Natural killer cell (primary cell): ENCODE measurements around the gene LIN7B. TPM values are rescaled to one million over a fixed set of nuclear protein-coding genes. Genes with fewer than 3 reads are reported as not detected.
A peak's percentile ranks its signal among the peaks of the same experiment; 100 is the strongest.

ENCODE experiments used
- ATAC-seq, 3 donors: fragments of 150-1000 bp in 2 of 3; fragments of 200-7000 bp in 1 of 3; cut with Tn5 transposase; 1 replicate in 1 of 3; 2 replicates in 2 of 3; pipeline ENCODE4 v1.10.0; 2021; ENCODE audit warnings: mild to moderate bottlenecking in 2 of 3, moderate library complexity in 2 of 3
- DNase-seq, 2 donors: peaks; one replicate each; pipeline versions ENCODE4 v3.0.0 to v3.0.0-alpha.2; 2013 to 2021; ENCODE audit warnings: mixed read lengths in 1 of 2
- H3K27ac ChIP-seq: one replicate; pipeline ENCODE4 v1.5.1; 2013; ENCODE audit warnings: mild to moderate bottlenecking, low read length
- H3K27me3 ChIP-seq: one replicate; pipeline ENCODE4 v1.6.1; 2013; ENCODE audit warnings: low read length; ENCODE audit not compliant: control insufficient read depth, insufficient read depth
- H3K36me3 ChIP-seq: one replicate; pipeline ENCODE4 v1.6.1; 2013; ENCODE audit warnings: low read length; ENCODE audit not compliant: control insufficient read depth, insufficient read depth
- H3K4me1 ChIP-seq: one replicate; pipeline ENCODE4 v1.6.1; 2013; ENCODE audit warnings: low read length; ENCODE audit not compliant: control insufficient read depth, insufficient read depth
- H3K4me3 ChIP-seq: one replicate; pipeline ENCODE4 v1.5.1; 2013; ENCODE audit warnings: low read length
- H3K9me3 ChIP-seq: one replicate; pipeline ENCODE4 v1.6.1; 2013; ENCODE audit warnings: low read length; ENCODE audit not compliant: control insufficient read depth, insufficient read depth
- H3K27ac Mint-ChIP-seq, 2 donors: one replicate each; pipeline ENCODE4 v1.8.0; 2022; ENCODE audit warnings: mild to moderate bottlenecking in 2 of 2, mixed read lengths in 2 of 2, moderate library complexity in 1 of 2
- H3K27me3 Mint-ChIP-seq, 2 donors: one replicate each; pipeline ENCODE4 v1.8.0; 2022; ENCODE audit warnings: low read depth in 2 of 2, mixed read lengths in 2 of 2
- H3K36me3 Mint-ChIP-seq: one replicate; pipeline ENCODE4 v1.8.0; 2022; ENCODE audit warnings: mixed read lengths
- H3K4me1 Mint-ChIP-seq, 2 donors: one replicate each; pipeline ENCODE4 v1.8.0; 2022; ENCODE audit warnings: mixed read lengths in 2 of 2
- H3K4me3 Mint-ChIP-seq: one replicate; pipeline ENCODE4 v1.8.0; 2022; ENCODE audit warnings: mild to moderate bottlenecking, moderate library complexity, mixed read lengths
- H3K9me3 Mint-ChIP-seq, 2 donors: one replicate each; pipeline ENCODE4 v1.8.0; 2022; ENCODE audit warnings: mixed read lengths in 2 of 2
- WGBS: methylation state at CpG from one replicate; pipeline ENCODE4 v1.1.7; 2013; ENCODE audit warnings: missing lambda C conversion rate; ENCODE audit not compliant: insufficient coverage; 5-methylcytosine and 5-hydroxymethylcytosine counted together
- intact Hi-C: fragments of 100-400 bp; cut with micrococcal nuclease; formaldehyde crosslinking; loops from one replicate; pipeline ENCODE4 v1.14.2; 2022
- total RNA-seq, 4 donors: library from RNA; stranded (reverse); fragments of 120-200 nt in 1 of 4; gene quantifications; one replicate each; pipeline versions ENCODE4 v1.2.3 to v1.2.4, GENCODE V29; 2013 to 2022
- TF ChIP-seq, protein P1 (sequence below): fragments of 200-600 bp; IDR thresholded peaks from one replicate; pipeline ENCODE4 v1.8.0; 2022; ENCODE audit warnings: antibody characterized with exemption

LIN7B gene
- total RNA-seq, 3 donors from 2014 or later (not counting 1 experiment from before 2014, with no cell fraction given) = 6.2 to 8.8 (median 6.5) TPM

DNA sequence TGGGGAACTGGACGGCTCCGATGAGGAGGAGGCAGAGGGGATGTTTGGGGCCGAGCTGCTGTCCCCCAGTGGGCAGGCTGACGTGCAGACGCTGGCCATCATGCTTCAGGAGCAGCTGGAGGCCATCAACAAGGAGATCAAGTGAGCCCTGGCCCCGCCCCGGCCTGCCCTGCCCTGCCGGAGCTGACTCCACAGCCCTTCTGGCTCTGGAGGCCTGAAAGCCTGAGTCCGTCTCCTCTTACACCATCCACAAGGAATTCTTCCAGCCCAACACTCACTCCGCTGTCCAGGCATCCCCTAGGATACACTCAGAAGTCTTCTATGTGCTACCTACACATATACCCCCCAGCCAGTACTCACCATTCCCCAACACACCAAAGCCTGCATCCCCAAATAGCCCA, 22.6 kb downstream of the LIN7B start:
- Mint-ChIP-seq H3K27ac (no peak overlapping the region), H3K36me3 (no peaks in the 10 kb centered on the region), H3K4me1 (peaks cover 11 to 18% of the 10 kb centered on the region in 2 donors), H3K27me3 (peaks cover 0 to 15% of the 10 kb centered on the region in 2 donors), H3K9me3 (no peaks in the 10 kb centered on the region), H3K4me3 (no peak overlapping the region)
- Histone ChIP-seq H3K27ac (no peak overlapping the region), H3K27me3 (peaks cover 2% of the 10 kb centered on the region), H3K9me3 (no peaks in the 10 kb centered on the region), H3K4me1 (peaks cover 16% of the 10 kb centered on the region), H3K36me3 (no peaks in the 10 kb centered on the region), H3K4me3 (no peak overlapping the region)
- intact Hi-C loops = no loop called here
- ATAC-seq = no peak
- DNase-seq = no peak
- TF ChIP-seq, protein P1, sequence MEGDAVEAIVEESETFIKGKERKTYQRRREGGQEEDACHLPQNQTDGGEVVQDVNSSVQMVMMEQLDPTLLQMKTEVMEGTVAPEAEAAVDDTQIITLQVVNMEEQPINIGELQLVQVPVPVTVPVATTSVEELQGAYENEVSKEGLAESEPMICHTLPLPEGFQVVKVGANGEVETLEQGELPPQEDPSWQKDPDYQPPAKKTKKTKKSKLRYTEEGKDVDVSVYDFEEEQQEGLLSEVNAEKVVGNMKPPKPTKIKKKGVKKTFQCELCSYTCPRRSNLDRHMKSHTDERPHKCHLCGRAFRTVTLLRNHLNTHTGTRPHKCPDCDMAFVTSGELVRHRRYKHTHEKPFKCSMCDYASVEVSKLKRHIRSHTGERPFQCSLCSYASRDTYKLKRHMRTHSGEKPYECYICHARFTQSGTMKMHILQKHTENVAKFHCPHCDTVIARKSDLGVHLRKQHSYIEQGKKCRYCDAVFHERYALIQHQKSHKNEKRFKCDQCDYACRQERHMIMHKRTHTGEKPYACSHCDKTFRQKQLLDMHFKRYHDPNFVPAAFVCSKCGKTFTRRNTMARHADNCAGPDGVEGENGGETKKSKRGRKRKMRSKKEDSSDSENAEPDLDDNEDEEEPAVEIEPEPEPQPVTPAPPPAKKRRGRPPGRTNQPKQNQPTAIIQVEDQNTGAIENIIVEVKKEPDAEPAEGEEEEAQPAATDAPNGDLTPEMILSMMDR = no peak
- 89% methylated on average over 10 of the region's 10 CpGs for whole genome bisulfite sequencing

DNA sequence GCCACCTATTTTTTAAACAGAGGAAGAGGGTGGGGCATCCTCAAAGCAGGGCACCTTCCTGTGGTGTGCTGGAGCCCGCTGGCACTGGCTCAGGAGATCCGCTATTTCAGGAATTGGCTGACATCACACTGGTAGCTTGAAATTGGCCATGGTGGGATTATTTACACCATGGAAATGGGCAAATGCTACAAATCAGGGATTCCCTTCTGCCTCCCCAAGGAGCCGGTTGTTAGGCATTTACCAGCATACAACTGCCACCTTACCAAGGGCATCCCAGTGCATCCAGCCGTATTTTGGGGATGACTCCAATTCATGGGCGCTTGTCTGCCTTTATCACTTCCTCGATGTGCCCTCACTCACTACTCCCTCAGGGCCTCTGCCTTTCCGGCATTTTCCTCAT, 26.8 kb downstream of the LIN7B start:
- H3K4me1 Mint-ChIP-seq = peaks cover 16 to 19% of the 10 kb centered on the region in 2 donors
- no peaks in the 10 kb centered on the region for H3K9me3 Mint-ChIP-seq
- H3K36me3 Mint-ChIP-seq = no peaks in the 10 kb centered on the region
- no peaks in the 10 kb centered on the region for H3K36me3 ChIP-seq
- no peak overlapping the region for H3K27ac ChIP-seq
- H3K4me1 ChIP-seq = peaks cover 15% of the 10 kb centered on the region
- peaks cover 8 to 26% of the 10 kb centered on the region in 2 donors for H3K27me3 Mint-ChIP-seq
- ATAC-seq (no peak), DNase-seq (no peak)
- H3K27me3 ChIP-seq = peaks cover 3% of the 10 kb centered on the region
- H3K4me3 ChIP-seq = no peak overlapping the region
- no peak overlapping the region for H3K4me3 Mint-ChIP-seq
- intact Hi-C loops = loop anchor here (10.0 kb wide), 1 partner anchor 146 kb away; the partner anchor contains the start of genes GYS1 and RUVBL2
- no peaks in the 10 kb centered on the region for H3K9me3 ChIP-seq
- TF ChIP-seq, protein P1 = no peak
- WGBS = 77% methylated on average over 7 of the region's 7 CpGs
- no peak overlapping the region for H3K27ac Mint-ChIP-seq

DNA sequence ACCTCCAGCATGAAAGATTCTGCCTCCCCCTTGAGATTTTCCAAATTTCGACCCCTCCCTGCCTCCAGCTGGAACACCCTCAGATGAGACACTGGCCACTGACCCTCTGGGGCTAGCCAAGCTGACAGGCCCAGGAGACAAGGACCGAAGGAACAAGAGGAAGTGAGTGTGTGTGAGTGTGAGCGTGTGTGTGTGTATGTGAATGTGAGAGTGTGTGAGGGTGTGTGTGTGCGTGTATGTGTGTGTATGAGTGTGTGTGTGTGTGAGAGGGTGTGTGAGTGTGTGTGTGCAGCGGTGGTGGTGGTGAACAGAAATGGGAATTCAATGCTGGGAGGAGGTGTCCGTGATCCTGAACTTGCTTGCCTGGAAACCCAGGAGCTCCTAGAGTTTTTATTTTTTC, 27.2 kb downstream of the LIN7B start:
- H3K27ac Mint-ChIP-seq = no peak overlapping the region
- no peak overlapping the region for H3K4me3 Mint-ChIP-seq
- H3K27ac ChIP-seq = no peak overlapping the region
- H3K27me3 ChIP-seq = peaks cover 3% of the 10 kb centered on the region
- no peak for ATAC-seq
- H3K4me1 Mint-ChIP-seq = peaks cover 16 to 23% of the 10 kb centered on the region in 2 donors
- TF ChIP-seq, protein P1 = no peak
- no peaks in the 10 kb centered on the region for H3K36me3 Mint-ChIP-seq
- 69% methylated on average over 6 of the region's 6 CpGs for WGBS
- H3K36me3 ChIP-seq = no peaks in the 10 kb centered on the region
- intact Hi-C loops = loop anchor here (10.0 kb wide), 1 partner anchor 147 kb away; the partner anchor contains the start of genes GYS1 and RUVBL2
- peaks cover 19% of the 10 kb centered on the region for H3K4me1 ChIP-seq
- H3K27me3 Mint-ChIP-seq = peaks cover 8 to 28% of the 10 kb centered on the region in 2 donors
- no peak overlapping the region for H3K4me3 ChIP-seq
- DNase-seq = no peak
- H3K9me3 ChIP-seq = no peaks in the 10 kb centered on the region
- no peaks in the 10 kb centered on the region for H3K9me3 Mint-ChIP-seq

DNA sequence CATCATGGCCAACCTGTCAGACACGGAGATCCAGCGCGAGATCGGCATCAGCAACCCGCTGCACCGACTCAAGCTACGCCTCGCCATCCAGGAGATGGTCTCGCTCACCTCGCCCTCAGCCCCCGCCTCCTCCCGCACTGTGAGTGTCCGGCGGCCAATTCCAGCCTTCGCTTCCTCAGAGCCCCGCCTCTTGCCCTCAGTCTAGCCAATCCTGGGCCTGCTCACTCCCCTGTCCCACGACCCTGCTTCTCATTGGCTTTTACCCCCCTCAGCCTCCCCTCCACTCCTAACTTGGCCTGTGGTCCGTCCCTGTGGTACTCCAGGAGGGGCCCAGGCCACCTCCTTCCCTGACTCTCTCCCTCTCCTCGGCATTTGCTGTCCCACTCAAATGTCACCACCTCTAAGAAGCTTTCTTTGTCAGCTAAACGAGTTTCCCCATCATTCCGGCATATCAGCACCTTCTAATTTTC, 28.7 kb downstream of the LIN7B start:
- no peaks in the 10 kb centered on the region for H3K9me3 ChIP-seq
- peak; percentile 90 to 95 (median 92) for ATAC-seq
- peaks cover 10 to 30% of the 10 kb centered on the region in 2 donors for H3K27me3 Mint-ChIP-seq
- H3K9me3 Mint-ChIP-seq = no peaks in the 10 kb centered on the region
- no peak overlapping the region for H3K27ac ChIP-seq
- TF ChIP-seq, protein P1 = no peak
- peaks cover 16 to 23% of the 10 kb centered on the region in 2 donors for H3K4me1 Mint-ChIP-seq
- H3K27me3 ChIP-seq = peaks cover 3% of the 10 kb centered on the region
- peak overlapping the region; percentile 18 for H3K4me3 ChIP-seq
- peak; percentile 65 for DNase-seq
- H3K36me3 Mint-ChIP-seq = no peaks in the 10 kb centered on the region
- H3K4me3 Mint-ChIP-seq = peak overlapping the region; percentile 73
- 4% methylated on average over 21 of the region's 21 CpGs for WGBS
- H3K4me1 ChIP-seq = peaks cover 19% of the 10 kb centered on the region
- no peaks in the 10 kb centered on the region for H3K36me3 ChIP-seq
- intact Hi-C loops = loop anchor here (2.0 to 10.0 kb wide), 2 partner anchors 14 to 148 kb away; partner anchors contain the start of genes GYS1 and RUVBL2
- H3K27ac Mint-ChIP-seq = peak overlapping the region in 1 of 2 donors; percentile 80
